Endothelial cell of umbilical vein (primary cell): ENCODE measurements around the gene MTR. TPM values are rescaled to one million over a fixed set of nuclear protein-coding genes. Genes with fewer than 3 reads are reported as not detected.

ENCODE experiments used
- BruUV-seq: library from RNA; stranded (reverse); fragments of 400-500 nt; replicated peaks from 2 replicates; lab custom pipeline; 2021; lab: Mats Ljungman, UMichigan
- CTCF ChIA-PET: fragments of 300-600, 350-600 bp; sonication (Branson Sonifier 250); formaldehyde crosslinking; loops from one replicate; lab custom pipeline; 2021; ENCODE audit warnings: antibody characterized with exemption, inconsistent platforms; lab: Charles Lee
- POLR2A ChIA-PET: fragments of 300-600, 350-600 bp; sonication (Branson Sonifier 250); formaldehyde crosslinking; loops from one replicate; lab custom pipeline; 2021; ENCODE audit warnings: antibody characterized with exemption, inconsistent platforms; lab: Charles Lee
- DNase-seq: peaks from one replicate; pipeline ENCODE4 v3.0.0-alpha.2; 2011; ENCODE audit warnings: low read depth, low spot score
- FAIRE-seq: peaks from 2 replicates; lab custom pipeline; 2011; peaks lifted over from hg19 to GRCh38; lab: Jason Lieb, UNC
- H2AFZ ChIP-seq: 2 replicates; pipeline ENCODE4 v1.6.0; 2012; ENCODE audit warnings: low read depth, low read length, control low read depth, inconsistent platforms
- H3K27ac ChIP-seq: 2 replicates; pipeline ENCODE4 v1.5.1; 2011; ENCODE audit warnings: low read depth, mild to moderate bottlenecking, control low read depth, low read length, moderate library complexity; ENCODE audit not compliant: insufficient read depth
- H3K27me3 ChIP-seq, 2 experiments: 2 replicates each; pipeline versions ENCODE4 v1.6.0 to v1.6.1; 2011; ENCODE audit warnings: low read length in 2 of 2, mixed read lengths in 1 of 2; ENCODE audit not compliant: control insufficient read depth in 2 of 2, insufficient read depth in 2 of 2
- H3K36me3 ChIP-seq, 2 experiments: 2 replicates in 1 of 2; 3 replicates in 1 of 2; pipeline ENCODE4 v1.5.1; 2011; ENCODE audit warnings: low read length in 2 of 2, mild to moderate bottlenecking in 1 of 2, moderate library complexity in 1 of 2; ENCODE audit not compliant: control insufficient read depth in 2 of 2, insufficient read depth in 2 of 2; ENCODE audit errors: extremely low read depth in 1 of 2
- H3K4me1 ChIP-seq: 3 replicates; pipeline ENCODE4 v1.5.1; 2011; ENCODE audit warnings: mild to moderate bottlenecking, low read length; ENCODE audit not compliant: control insufficient read depth, insufficient read depth; ENCODE audit errors: extremely low read depth
- H3K4me2 ChIP-seq: 2 replicates; pipeline ENCODE4 v1.6.1; 2011; ENCODE audit warnings: low read length, control low read depth, mixed read lengths; ENCODE audit not compliant: insufficient read depth
- H3K4me3 ChIP-seq, 3 experiments: fragments of 200-600 bp in 1 of 3; sonication (generic), shearing (Covaris generic) in 1 of 3; replicated peaks in 1 of 3; 2 replicates each; pipeline ENCODE4 v1.5.1; 2011 to 2016; ENCODE audit warnings: control low read depth in 3 of 3, low read length in 3 of 3, mild to moderate bottlenecking in 2 of 3, inconsistent platforms in 1 of 3, low read depth in 1 of 3, moderate library complexity in 1 of 3; ENCODE audit not compliant: insufficient read depth in 1 of 3
- H3K79me2 ChIP-seq: 2 replicates; pipeline ENCODE4 v1.6.0; 2012; ENCODE audit warnings: low read length, inconsistent platforms; ENCODE audit not compliant: control insufficient read depth, insufficient read depth
- H3K9ac ChIP-seq: replicated peaks from 2 replicates; pipeline ENCODE3; 2011; ENCODE audit warnings: low read length, control low read depth; ENCODE audit not compliant: insufficient read depth; ENCODE audit errors: extremely low read depth
- H3K9me1 ChIP-seq: replicated peaks from 3 replicates; pipeline ENCODE4 v1.6.0; 2011; ENCODE audit warnings: mild to moderate bottlenecking, low read length; ENCODE audit not compliant: control insufficient read depth, insufficient read depth; ENCODE audit errors: extremely low read depth
- H3K9me3 ChIP-seq: replicated peaks from 2 replicates; pipeline ENCODE4 v1.5.1; 2012; ENCODE audit warnings: low read length, inconsistent platforms; ENCODE audit not compliant: control insufficient read depth, insufficient read depth
- H4K20me1 ChIP-seq: replicated peaks from 2 replicates; pipeline ENCODE3; 2011; ENCODE audit warnings: mild to moderate bottlenecking, low read length; ENCODE audit not compliant: control insufficient read depth, insufficient read depth; ENCODE audit errors: extremely low read depth
- CTCF ChIP-seq, 2 donors: IDR thresholded peaks; 1 replicate in 1 of 2; 2 replicates in 1 of 2; pipeline ENCODE4 v1.5.1; 2011; ENCODE audit warnings: low read length in 2 of 2, mild to moderate bottlenecking in 2 of 2, moderate library complexity in 2 of 2, control low read depth in 1 of 2, inconsistent platforms in 1 of 2, low read depth in 1 of 2; ENCODE audit not compliant: insufficient read depth in 1 of 2; ENCODE audit errors: extremely low read depth in 1 of 2
- EZH2 ChIP-seq: IDR thresholded peaks from 2 replicates; pipeline ENCODE4 v1.6.1; 2012; ENCODE audit warnings: borderline replicate concordance, low read depth, mild to moderate bottlenecking, moderate library complexity, low read length, inconsistent platforms; ENCODE audit not compliant: severe bottlenecking
- FOS ChIP-seq: IDR thresholded peaks from 2 replicates; pipeline ENCODE4 v1.6.1; 2011; ENCODE audit warnings: mild to moderate bottlenecking, low read length, moderate library complexity, borderline replicate concordance; ENCODE audit not compliant: insufficient read depth
- GATA2 ChIP-seq: IDR thresholded peaks from 2 replicates; pipeline ENCODE4 v1.7.0; 2011; ENCODE audit warnings: low read depth, mild to moderate bottlenecking, moderate library complexity, mixed read lengths, low read length; ENCODE audit not compliant: insufficient read length, insufficient read depth
- JUN ChIP-seq: IDR thresholded peaks from 2 replicates; pipeline ENCODE4 v1.6.1; 2011; ENCODE audit warnings: borderline replicate concordance, low read depth; ENCODE audit not compliant: insufficient read length, insufficient read depth
- MAX ChIP-seq: IDR thresholded peaks from 2 replicates; pipeline ENCODE4 v1.6.1; 2011; ENCODE audit not compliant: insufficient read depth, insufficient read length
- MYC ChIP-seq: IDR thresholded peaks from one replicate; pipeline ENCODE4 v1.6.1; 2011; ENCODE audit warnings: mild to moderate bottlenecking, low read depth, low read length
- POLR2A ChIP-seq: IDR thresholded peaks from 2 replicates; pipeline ENCODE4 v1.6.1; 2012; ENCODE audit warnings: low read depth, mild to moderate bottlenecking, control low read depth, low read length
- POLR2AphosphoS5 ChIP-seq: IDR thresholded peaks from 2 replicates; pipeline ENCODE4 v1.6.1; 2012; ENCODE audit warnings: low read depth, mild to moderate bottlenecking, control low read depth, low read length, moderate library complexity; ENCODE audit not compliant: insufficient read depth
- dilution Hi-C: fragments of 300-500 bp; cut with MboI; formaldehyde crosslinking; loops from one replicate; pipeline ENCODE4 v1.15.0; 2019; ENCODE audit warnings: low sequenced_read_pairs; ENCODE audit not compliant: extremely low pct_ligation_motif_present
- intact Hi-C: fragments of 100-400 bp; cut with micrococcal nuclease; formaldehyde crosslinking; loops from one replicate; pipeline ENCODE4 v1.10.0; 2022
- polyA plus RNA-seq, 4 experiments: library from polyadenylated mRNA; depleted of rRNA in 3 of 4; stranded (reverse) in 3 of 4; unstranded in 1 of 4; fragments of >200 nt; gene quantifications; 2 replicates each; pipeline versions ENCODE4 v1.2.1 to v1.2.3, GENCODE V29; 2011 to 2012; ENCODE audit warnings: missing spikeins in 1 of 4
- total RNA-seq: library from RNA; stranded (reverse); gene quantifications from 2 replicates; pipeline ENCODE4 v1.2.3, GENCODE V29; 2021

The MTR gene
- total and polyA plus RNA-seq, 2 donors (not counting 3 experiments of a cell fraction or from before 2014, with no cell fraction given) = 6.7 to 45.2 TPM

- Histone ChIP-seq H3K36me3 (peaks cover 3% of the 10 kb centered on the region in 2 experiments), H3K9me1 (no peaks in the 10 kb centered on the region), H3K9me3 (no peaks in the 10 kb centered on the region), H3K27me3 (no peaks in the 10 kb centered on the region), H2AFZ (no peak overlapping the region), H3K4me2 (no peak overlapping the region), H3K79me2 (peaks cover 33% of the 10 kb centered on the region), H3K4me3 (no peak overlapping the region), H4K20me1 (no peaks in the 10 kb centered on the region), H3K9ac (no peak overlapping the region), H3K27ac (no peak overlapping the region), H3K4me1 (no peaks in the 10 kb centered on the region)
- BruUV-seq = no TSS peak
- TF ChIP-seq POLR2AphosphoS5 (no peak), FOS (no peak), POLR2A (no peak), EZH2 (no peak), JUN (no peak), MYC (no peak), MAX (no peak), CTCF (IDR thresholded peaks at IDR 0.05; ENCODE audit: extremely low read depth in 1 of 2, insufficient read depth in 1 of 2, low read depth in 1 of 2, low read length in 2 of 2) (no peak), GATA2 (no peak)
- intact Hi-C loops = no loop called here
- no peak for DNase-seq
- FAIRE-seq = no peak
- ChIA-PET CTCF (interaction anchor here (1.2 kb wide), 1 partner anchor 10 kb away, joined by 3 read pairs; no protein-coding TSS in a partner anchor), POLR2A (no interaction called here)
- dilution Hi-C loops = no loop called here
These were observed 7.2 kb downstream of the MTR start for GRCh38 chr1:236802264-236802663.
